Measurements from ENCODE around the gene STPG4. TPM values are rescaled to one million over a fixed set of nuclear protein-coding genes. Genes with fewer than 3 reads are reported as not detected.
"Not testable (repeated sequence)": the region's sequence is repeated elsewhere in the genome, so short reads cannot be mapped to it uniquely, and the experiment has no call there.

STPG4 gene, protein sequence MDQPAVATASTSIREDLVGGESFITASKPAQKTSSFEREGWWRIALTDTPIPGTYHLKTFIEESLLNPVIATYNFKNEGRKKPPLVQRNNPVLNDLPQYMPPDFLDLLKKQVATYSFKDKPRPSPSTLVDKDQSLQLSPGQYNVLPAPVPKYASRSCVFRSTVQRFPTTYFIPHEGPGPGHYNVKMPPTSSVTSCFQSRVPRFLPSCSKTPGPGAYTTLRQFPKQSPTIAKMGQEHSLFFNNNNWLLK
- not detected for polyA plus RNA-seq (ENCODE audit: insufficient read length)

DNA sequence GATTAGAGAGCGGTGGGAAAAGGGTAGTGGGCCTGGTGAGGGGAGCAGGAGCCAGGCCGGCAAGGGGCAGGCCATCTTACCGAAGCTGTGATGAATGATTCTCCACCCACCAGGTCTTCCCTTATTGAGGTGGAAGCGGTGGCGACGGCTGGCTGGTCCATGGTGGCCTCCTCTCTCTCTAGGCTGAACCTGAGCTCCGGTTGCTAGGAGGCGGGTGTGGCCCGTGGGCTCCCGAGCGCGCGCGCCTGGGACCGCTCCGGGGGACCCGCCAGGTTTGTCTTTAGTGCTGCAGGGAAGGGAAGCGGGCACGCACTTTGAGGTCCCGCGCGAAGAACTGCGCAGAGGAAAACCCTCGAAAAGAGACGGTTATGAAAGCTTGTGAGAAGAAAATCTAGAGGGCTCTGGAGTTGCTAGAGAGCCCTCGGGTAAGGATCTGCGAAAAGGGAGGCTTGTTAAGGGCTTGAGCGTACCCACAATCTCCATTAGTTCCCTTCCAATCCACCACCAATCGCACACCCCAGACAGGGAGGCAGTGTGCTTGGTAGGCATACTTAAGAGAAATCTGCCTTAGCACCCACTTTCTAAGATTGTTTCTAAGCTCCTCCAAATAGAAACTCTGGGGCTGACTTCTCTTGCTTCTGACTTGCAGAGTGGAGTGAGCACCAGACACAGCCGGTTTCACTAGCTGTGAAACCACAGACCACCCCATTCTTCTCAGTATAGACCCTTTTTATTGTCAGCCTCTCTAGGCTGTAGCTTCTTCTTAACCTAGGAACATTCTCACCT is at the start of gene STPG4:
TSS of gene STPG4 (minus strand) at position 218 of the 786 bp plus-strand sequence. CDS start at position 161, 57 bp downstream.
- no peak for DNase-seq

DNA sequence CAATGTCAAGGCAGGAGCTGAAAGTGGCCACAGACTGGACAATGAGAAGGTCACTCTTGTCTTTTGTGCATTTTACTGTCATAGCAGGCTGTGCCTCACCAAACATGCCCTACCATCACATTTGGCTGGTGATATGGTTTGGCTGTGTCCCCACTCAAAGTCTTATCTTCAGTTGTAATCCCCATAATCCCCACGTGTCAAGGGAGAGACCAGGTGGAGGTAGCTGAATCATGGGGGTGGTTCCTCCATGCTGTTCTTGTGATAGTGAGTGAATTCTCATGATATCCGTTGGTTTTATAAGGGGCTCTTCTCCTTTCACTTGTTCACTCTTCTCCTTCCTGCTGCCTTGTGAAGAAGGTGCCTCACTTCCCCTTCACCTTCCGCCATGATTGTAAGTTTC is 49.6 kb upstream of the STPG4 start:
- DNase-seq: no peak

- DNase-seq: no peak
Measured at GRCh38 chr2:47203995-47204394, 48.9 kb upstream of the STPG4 start.

DNA sequence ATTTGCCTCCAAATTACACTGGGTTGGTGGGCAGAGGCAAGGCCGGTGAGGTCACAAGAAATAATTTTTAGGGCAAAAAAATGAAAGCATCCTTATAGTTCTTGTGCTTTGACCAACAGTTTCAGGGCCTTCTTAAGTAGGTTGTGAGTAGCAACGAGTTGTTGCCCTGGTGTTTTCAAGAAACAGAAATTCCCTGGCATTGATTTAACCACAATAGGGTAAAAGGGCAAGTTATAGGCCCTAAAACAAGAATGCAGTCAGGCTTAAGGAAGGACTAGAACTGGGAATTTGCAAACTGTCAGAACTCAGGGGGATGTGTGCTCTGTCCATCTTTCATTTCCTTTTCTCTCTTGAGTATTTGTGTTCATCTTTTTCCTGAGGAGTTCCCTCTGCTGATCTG is 46.1 kb upstream of the STPG4 start:
- no peak for DNase-seq

DNA sequence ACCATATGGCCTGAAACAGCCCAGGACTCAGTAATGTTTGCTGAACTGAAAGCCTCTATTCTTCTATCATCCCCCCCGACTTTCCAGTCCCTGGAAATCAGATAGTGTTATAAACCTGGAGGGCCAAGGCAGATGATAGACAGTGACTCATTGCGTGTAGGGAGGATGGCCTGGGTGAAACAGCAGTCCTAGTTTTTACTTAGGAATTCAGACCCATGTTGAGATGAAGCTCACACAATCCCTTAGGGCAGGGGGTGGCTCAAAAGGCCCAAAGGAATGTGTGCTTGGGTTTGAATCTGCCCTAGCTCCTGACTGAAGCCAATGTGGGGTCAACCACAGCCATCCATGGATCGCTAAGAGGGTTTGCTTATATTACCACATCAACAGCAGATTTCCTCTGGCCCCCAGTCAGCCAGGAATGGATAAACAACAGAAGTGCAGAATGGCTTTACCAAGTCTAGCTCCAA is 43.9 kb upstream of the STPG4 start:
- DNase-seq: no peak

DNA sequence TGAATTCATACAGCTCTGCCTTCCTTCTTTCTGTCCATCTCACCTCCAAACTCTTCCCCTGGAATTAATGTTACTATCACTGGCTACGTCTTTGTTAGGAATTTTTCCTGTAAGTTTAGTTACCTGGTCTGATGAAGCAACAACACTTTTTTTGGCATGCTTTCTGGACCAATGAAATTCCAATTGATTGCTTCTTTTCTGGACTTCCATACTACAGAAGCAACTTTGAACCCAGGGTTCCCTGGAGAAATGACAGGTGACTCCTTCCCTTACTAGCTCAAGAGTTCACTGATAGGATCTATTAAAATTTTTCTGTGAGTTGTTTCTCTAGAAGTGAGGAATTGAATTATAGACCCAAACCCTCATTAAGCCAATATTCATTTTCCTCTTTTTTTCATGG is 41.4 kb upstream of the STPG4 start:
- no peak for DNase-seq

- DNase-seq: no peak
Measured at GRCh38 chr2:47196046-47196445, 40.9 kb upstream of the STPG4 start.

- DNase-seq: no peak
Measured at GRCh38 chr2:47195148-47195547, 40.0 kb upstream of the STPG4 start.

DNA sequence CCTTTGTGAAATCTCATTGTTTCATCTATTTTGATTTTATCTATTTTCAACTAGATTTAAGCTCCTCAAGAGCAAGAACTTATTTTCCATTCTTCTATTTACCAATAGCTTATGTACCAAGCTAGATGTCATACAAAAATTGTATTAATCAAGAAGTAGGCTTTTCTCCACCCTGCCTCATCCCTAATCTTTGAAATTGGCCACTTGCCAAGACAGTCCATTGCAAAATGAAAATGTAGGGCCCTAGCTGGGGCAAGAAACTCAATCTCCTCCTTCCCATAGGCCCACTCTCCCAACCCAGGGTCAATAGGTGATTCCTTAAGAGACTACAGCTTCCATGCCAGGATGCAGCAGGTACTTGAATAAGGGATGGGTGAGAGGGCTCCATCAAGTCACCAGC is 39.3 kb upstream of the STPG4 start:
- DNase-seq: no peak

- no peak for DNase-seq
Measured at GRCh38 chr2:47193607-47194006, 38.5 kb upstream of the STPG4 start.

DNA sequence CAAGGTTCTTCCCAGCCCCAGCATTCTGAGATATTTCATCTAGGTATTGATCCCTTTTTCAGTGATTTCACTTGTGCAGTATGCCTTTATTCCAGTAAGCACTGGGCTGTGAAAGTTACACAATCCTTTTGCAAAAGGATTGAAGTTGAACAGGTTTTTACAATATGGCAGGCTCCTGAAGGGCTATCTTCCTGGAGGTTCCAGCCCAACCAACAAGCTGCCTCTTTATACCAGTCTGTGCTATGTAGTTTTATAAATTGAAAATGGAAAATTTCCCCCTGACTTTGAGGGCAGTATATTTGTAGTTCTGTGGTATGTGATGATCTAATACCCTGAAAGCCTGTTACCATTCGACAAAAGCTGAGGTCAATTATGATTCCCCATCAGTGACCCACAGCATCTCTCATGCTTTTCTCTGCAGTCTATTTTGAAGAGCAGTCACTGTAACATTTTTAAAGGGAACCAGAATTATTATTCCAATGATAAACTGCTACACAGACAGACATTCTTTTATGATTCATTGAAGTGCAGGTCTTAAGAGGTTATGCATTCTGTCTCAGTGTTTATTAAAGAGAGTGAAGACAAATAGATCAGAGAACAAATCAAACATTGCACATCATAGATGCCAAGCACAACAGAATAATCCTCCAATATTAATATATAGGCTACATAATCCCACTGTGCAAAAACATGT is 35.2 kb upstream of the STPG4 start:
- DNase-seq: no peak

DNA sequence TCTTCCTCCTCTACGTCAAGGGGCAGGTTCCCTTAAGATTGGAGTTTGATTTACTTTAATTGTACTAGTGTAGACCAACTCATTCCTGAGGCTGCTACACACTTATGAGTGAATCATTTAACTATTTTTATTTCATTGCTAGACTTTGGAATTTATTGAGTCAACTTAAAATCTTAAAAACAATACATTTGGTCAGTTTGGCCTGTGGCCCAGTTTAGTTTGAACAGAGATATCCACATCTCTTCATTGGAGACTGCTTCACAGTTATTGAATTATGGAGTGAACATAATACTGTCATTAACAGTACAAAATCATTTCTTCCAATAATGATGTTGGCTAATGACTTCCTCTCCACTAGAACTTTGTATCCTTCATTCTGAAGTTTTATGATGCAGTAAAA is 34.5 kb upstream of the STPG4 start:
- DNase-seq: no peak

- DNase-seq: no peak
Measured at GRCh38 chr2:47187069-47187468, 32.0 kb upstream of the STPG4 start.

- no peak for DNase-seq
Measured at GRCh38 chr2:47186351-47186750, 31.2 kb upstream of the STPG4 start.

DNA sequence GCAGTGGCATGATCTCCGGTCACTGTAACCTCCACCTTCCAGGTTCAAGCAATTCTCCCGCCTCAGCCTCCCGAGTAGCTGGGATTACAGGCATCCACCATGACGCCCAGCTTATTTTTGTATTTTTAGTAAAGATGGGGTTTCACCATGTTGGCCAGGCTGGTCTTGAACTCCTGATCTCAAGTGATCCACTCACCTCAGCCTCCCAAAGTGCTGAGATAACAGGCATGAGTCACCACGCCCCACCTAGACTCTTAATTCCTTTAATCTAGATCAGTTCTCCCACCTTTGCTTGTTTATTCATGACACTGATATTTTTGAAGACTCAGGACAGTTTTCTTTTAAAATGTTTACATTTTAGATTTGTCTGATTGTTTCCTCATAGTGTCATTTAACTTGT is 30.0 kb upstream of the STPG4 start:
- DNase-seq: not testable (repeated sequence)

GRCh38 chr2:47181176-47181575 is 26.1 kb upstream of the STPG4 start:
- DNase-seq: no peak

GRCh38 chr2:47180531-47180930 is 25.4 kb upstream of the STPG4 start:
- DNase-seq: no peak

DNA sequence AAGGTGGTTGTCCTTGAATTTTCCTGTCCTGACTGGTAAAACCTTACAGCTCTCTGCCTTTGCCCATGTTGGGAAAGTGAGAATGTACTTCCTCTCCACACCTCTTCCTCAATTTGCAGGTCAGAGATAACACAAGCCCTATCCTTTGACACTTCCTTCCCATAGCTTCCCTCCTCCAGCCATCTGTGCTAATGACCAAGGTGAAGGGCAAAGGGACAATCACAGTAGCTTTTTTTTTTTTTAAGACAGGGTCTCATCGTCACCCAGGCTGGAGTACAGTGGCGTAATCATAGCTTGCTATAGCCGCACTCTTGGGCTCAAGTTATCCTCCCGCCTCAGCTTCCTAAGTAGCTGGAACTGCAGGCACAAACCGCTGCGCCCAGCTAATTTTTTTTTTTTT is 24.3 kb upstream of the STPG4 start:
- no peak for DNase-seq

DNA sequence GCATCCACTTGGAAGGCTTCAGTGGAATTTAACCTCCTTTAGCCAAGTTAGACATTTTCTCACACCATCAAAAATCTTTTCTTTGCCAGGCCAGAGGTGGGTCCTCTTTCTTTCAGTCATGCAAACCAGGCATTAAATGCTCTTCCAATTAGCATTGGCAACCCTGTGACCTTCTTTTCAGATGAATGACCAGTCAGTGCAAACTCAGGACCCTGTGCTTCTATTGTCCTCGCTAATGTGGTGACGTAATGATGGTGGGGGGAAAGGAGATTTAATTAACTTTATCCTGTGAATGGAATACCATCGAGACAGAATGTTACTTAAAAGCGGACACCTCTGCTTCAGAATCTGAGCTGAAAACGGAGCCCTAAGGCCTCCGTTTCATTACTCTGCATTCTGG is 23.2 kb upstream of the STPG4 start:
- DNase-seq: no peak

DNA sequence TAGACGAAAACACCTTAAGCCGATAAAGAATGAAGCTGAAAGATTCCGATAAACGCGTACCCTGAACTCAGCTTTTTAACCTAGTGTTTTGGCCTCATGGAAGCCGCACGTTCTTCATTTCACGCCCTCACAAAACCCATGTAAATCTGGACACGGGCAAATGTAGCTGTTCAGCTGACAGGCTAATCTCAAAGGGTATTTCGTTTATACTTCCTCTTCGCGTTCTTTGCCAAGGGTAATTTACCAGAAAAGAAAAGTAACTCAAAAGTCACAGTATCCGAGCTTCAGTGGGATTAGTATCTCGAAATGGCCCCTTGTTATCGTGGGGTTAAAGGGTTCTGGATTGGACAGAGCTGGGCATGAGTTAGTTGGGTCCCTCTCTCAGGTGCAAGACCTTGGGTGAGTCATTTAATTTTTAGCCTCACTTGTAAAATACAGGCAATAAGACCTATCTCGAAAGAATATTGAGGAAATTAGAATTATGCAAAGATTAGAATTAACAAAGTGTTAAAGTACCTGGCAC is 22.0 kb upstream of the STPG4 start:
- DNase-seq: no peak

DNA sequence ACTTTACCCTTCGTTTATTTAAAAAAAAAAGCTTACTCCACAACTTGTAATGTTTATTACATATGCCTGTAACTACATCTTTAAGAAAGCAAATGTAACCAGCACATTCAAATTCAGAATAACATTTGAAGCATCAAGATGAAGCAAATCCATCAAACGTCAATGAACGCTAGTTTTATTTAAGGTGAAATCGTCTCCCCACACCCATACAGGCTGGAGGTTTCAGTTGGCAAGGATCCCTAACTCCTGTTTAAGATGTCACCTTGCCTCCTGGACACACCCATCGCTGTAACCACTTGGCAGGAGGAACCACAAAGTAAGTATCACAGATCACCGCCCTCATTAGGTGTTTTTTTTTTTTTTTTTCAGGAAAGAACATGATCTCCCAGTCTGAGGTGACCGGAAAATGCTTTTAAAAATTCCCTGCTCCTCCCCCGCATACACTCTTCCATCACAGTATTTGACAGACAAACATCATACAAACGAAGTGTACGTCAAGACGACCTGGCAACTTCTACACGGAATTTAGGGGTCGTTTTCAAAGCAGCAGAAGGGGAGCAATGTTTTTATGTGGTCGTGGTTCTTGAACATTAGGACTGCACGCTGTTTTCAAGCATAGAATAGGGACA is 19.7 kb upstream of the STPG4 start:
- DNase-seq: peak; percentile 50

- no peak for DNase-seq
Measured at GRCh38 chr2:47173986-47174732, 19.1 kb upstream of the STPG4 start.
